PC-3 (cell line): ENCODE data around the gene RGS7BP. TPM values are rescaled to one million over a fixed set of nuclear protein-coding genes. Genes with fewer than 3 reads are reported as not detected.
A peak's percentile ranks its signal among the peaks of the same experiment; 100 is the strongest.

ENCODE experiments used
- ATAC-seq: fragments of 200-7000 bp; cut with Tn5 transposase; 2 replicates; pipeline ENCODE4 v1.9.1; 2020; ENCODE audit warnings: mild to moderate bottlenecking, moderate library complexity
- BruUV-seq: library from RNA; stranded (reverse); fragments of 400-500 nt; replicated peaks from 2 replicates; lab custom pipeline; 2021; lab: Mats Ljungman, UMichigan
- CTCF ChIA-PET: fragments of 300-600 bp; sonication (Branson Sonifier 250); formaldehyde crosslinking; loops from one replicate; lab custom pipeline; 2022; ENCODE audit warnings: antibody characterized with exemption; lab: Charles Lee
- POLR2A ChIA-PET: fragments of 300-600 bp; sonication (Branson Sonifier 250); formaldehyde crosslinking; loops from one replicate; lab custom pipeline; 2022; ENCODE audit warnings: antibody characterized with exemption; ENCODE audit not compliant: unreplicated experiment; lab: Charles Lee
- DNase-seq: peaks from one replicate; pipeline ENCODE4 v3.0.0-alpha.2; 2015
- H2AFZ ChIP-seq: fragments of 300-600 bp; sonication (generic); 2 replicates; pipeline ENCODE4 v1.6.0; 2016; ENCODE audit warnings: antibody characterized with exemption, low read length
- H3F3A ChIP-seq: fragments of 300-600 bp; sonication (generic); one replicate; pipeline ENCODE4 v1.6.0; 2017; ENCODE audit warnings: antibody characterized with exemption, low read length, control low read depth, mild to moderate bottlenecking; ENCODE audit not compliant: unreplicated experiment
- H3K27ac ChIP-seq: fragments of 300-600 bp; sonication (generic); 2 replicates; pipeline ENCODE4 v1.5.1; 2016; ENCODE audit warnings: mild to moderate bottlenecking, low read length
- H3K27me3 ChIP-seq: fragments of 300-600 bp; sonication (generic); 2 replicates; pipeline ENCODE4 v1.6.1; 2016; ENCODE audit warnings: low read length, mixed read lengths
- H3K36me3 ChIP-seq: fragments of 300-600 bp; sonication (generic); 2 replicates; pipeline ENCODE4 v1.6.1; 2016; ENCODE audit warnings: low read depth, mixed run types, low read length, mixed read lengths
- H3K4me1 ChIP-seq: fragments of 300-600 bp; sonication (generic); 2 replicates; pipeline ENCODE4 v1.5.1; 2016; ENCODE audit warnings: low read length; ENCODE audit not compliant: insufficient read depth
- H3K4me2 ChIP-seq: fragments of 300-600 bp; sonication (generic); 2 replicates; pipeline ENCODE4 v1.6.0; 2016; ENCODE audit warnings: low read length
- H3K4me3 ChIP-seq: fragments of 300-600 bp; sonication (generic); 2 replicates; pipeline ENCODE4 v1.5.1; 2016; ENCODE audit warnings: mild to moderate bottlenecking, low read length, mixed read lengths
- H3K79me2 ChIP-seq: fragments of 300-600 bp; sonication (generic); 2 replicates; pipeline ENCODE4 v1.6.1; 2017; ENCODE audit warnings: low read length, mixed read lengths
- H3K9ac ChIP-seq: fragments of 300-600 bp; sonication (generic); 2 replicates; pipeline ENCODE4 v1.6.0; 2016; ENCODE audit warnings: mild to moderate bottlenecking, low read length
- H3K9me2 ChIP-seq: fragments of 300-600 bp; sonication (generic); replicated peaks from 2 replicates; pipeline ENCODE4 v1.6.1; 2016; ENCODE audit warnings: mixed run types, low read length, mixed read lengths
- H3K9me3 ChIP-seq: fragments of 300-600 bp; sonication (generic); 2 replicates; pipeline ENCODE4 v1.6.1; 2016; ENCODE audit warnings: low read length, mixed read lengths
- H4K20me1 ChIP-seq: fragments of 300-600 bp; sonication (generic); 2 replicates; pipeline ENCODE4 v1.6.1; 2016; ENCODE audit warnings: low read length, mixed read lengths
- EZH2 ChIP-seq: fragments of 300-600 bp; sonication (generic); IDR thresholded peaks from one replicate; pipeline ENCODE4 v1.6.1; 2017; ENCODE audit warnings: antibody characterized with exemption, mild to moderate bottlenecking, low read length; ENCODE audit not compliant: unreplicated experiment
- EZH2phosphoT487 ChIP-seq: fragments of 300-600 bp; sonication (generic); IDR thresholded peaks from 2 replicates; pipeline ENCODE4 v1.6.1; 2018; ENCODE audit warnings: mild to moderate bottlenecking, antibody characterized with exemption, low read length, borderline replicate concordance
- intact Hi-C: fragments of 100-400 bp; cut with micrococcal nuclease; formaldehyde crosslinking; loops from 2 replicates; pipeline ENCODE4 v1.9.0; 2023
- total RNA-seq: library from RNA; depleted of rRNA; stranded (reverse); fragments of >200 nt; gene quantifications from 2 replicates; pipeline ENCODE4 v1.2.3, GENCODE V29; 2014
- TF ChIP-seq, protein P1 (sequence below): fragments of 300-600 bp; sonication (generic); conservative IDR thresholded peaks from 2 replicates; pipeline ENCODE4 v1.5.1; 2017; ENCODE audit warnings: antibody characterized with exemption, low read depth, mild to moderate bottlenecking, low read length

Gene RGS7BP
- total RNA-seq, 1 experiment from 2014 or later, result 1.2 TPM

- Histone ChIP-seq H3K27ac (no peak overlapping the region), H3K4me2 (no peak overlapping the region), H2AFZ (no peak overlapping the region), H3K9ac (no peak overlapping the region), H3K4me1 (no peaks in the 10 kb centered on the region), H3F3A (no peaks in the 10 kb centered on the region), H3K4me3 (no peak overlapping the region), H3K36me3 (no peaks in the 10 kb centered on the region), H3K9me3 (no peaks in the 10 kb centered on the region), H4K20me1 (no peaks in the 10 kb centered on the region), H3K27me3 (no peaks in the 10 kb centered on the region), H3K9me2 (no peaks in the 10 kb centered on the region), H3K79me2 (no peaks in the 10 kb centered on the region)
- ChIA-PET POLR2A (no interaction called here), CTCF (interaction anchor here (0.5 to 1.5 kb wide), 4 partner anchors 87 to 247 kb away, joined by 3 to 7 read pairs (median 6); partner anchors contain the start of gene RGS7BP)
- DNase-seq, result no peak
- intact Hi-C loops, result no loop called here
- TF ChIP-seq EZH2phosphoT487, result no peak
- TF ChIP-seq, protein P1, sequence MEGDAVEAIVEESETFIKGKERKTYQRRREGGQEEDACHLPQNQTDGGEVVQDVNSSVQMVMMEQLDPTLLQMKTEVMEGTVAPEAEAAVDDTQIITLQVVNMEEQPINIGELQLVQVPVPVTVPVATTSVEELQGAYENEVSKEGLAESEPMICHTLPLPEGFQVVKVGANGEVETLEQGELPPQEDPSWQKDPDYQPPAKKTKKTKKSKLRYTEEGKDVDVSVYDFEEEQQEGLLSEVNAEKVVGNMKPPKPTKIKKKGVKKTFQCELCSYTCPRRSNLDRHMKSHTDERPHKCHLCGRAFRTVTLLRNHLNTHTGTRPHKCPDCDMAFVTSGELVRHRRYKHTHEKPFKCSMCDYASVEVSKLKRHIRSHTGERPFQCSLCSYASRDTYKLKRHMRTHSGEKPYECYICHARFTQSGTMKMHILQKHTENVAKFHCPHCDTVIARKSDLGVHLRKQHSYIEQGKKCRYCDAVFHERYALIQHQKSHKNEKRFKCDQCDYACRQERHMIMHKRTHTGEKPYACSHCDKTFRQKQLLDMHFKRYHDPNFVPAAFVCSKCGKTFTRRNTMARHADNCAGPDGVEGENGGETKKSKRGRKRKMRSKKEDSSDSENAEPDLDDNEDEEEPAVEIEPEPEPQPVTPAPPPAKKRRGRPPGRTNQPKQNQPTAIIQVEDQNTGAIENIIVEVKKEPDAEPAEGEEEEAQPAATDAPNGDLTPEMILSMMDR, result no peak
- no peak for TF ChIP-seq EZH2
- no TSS peak for BruUV-seq
- no peak for ATAC-seq
Measured at GRCh38 chr5:64594601-64595000, 88.8 kb downstream of the RGS7BP start.

DNA sequence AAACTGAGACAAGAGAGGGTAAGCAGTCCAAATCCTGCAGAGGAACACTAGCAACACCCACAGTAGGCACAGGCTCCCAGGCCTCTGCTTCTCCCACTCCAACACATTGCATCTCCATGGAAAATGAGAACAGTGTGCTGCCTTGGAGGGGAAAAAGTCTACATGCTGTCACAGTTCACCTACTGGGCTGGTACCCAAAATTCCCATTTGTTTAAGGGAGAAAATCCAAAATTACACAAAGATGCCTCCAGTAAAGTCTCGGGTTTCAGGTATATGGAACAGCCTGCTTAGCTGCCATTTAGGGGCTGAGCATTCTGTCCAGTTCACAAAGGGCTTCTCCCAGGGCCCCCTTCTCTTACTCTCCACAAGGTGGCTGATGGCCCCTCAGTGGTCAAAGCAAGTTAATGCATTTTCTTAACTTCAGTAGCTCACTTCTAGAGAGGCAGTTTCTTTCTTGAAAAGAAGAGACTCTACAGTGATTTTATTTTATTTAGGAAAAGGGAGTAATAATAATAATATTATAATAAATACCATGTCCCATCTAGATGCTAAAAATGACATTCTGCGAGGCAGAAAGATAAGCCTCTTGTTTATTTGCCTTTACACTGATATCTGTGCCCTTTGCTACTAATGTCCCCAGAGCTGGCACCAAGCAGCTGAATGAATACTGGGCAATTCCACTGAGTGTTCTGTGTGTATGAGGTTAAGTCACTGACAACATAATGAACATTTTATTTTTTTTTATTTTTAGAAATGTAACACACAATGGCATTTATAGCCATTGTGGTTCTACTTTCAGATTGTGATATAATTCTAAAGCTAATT lies 89.4 kb downstream of the RGS7BP start:
- TF ChIP-seq, protein P1, result peak; percentile 57; the same call in 1 of the 2 replicates
- no peak for TF ChIP-seq EZH2
- H3K27ac ChIP-seq, result no peak overlapping the region
- H3K9ac ChIP-seq, result no peak overlapping the region
- H3K9me2 ChIP-seq, result no peaks in the 10 kb centered on the region
- no peak overlapping the region for H3K4me2 ChIP-seq
- ChIA-PET POLR2A (no interaction called here), CTCF (interaction anchor here (1.0 to 1.5 kb wide), 4 partner anchors 17 to 248 kb away, joined by 3 to 7 read pairs (median 6); partner anchors contain the start of gene RGS7BP)
- intact Hi-C loops, result no loop called here
- H3K4me1 ChIP-seq, result no peaks in the 10 kb centered on the region
- no peaks in the 10 kb centered on the region for H3K27me3 ChIP-seq
- ATAC-seq (peak; percentile 75), DNase-seq (peak; percentile 26)
- no peak overlapping the region for H2AFZ ChIP-seq
- no peaks in the 10 kb centered on the region for H3K79me2 ChIP-seq
- no peaks in the 10 kb centered on the region for H3K36me3 ChIP-seq
- no peaks in the 10 kb centered on the region for H4K20me1 ChIP-seq
- H3F3A ChIP-seq, result no peaks in the 10 kb centered on the region
- H3K9me3 ChIP-seq, result no peaks in the 10 kb centered on the region
- no TSS peak for BruUV-seq
- no peak overlapping the region for H3K4me3 ChIP-seq

DNA sequence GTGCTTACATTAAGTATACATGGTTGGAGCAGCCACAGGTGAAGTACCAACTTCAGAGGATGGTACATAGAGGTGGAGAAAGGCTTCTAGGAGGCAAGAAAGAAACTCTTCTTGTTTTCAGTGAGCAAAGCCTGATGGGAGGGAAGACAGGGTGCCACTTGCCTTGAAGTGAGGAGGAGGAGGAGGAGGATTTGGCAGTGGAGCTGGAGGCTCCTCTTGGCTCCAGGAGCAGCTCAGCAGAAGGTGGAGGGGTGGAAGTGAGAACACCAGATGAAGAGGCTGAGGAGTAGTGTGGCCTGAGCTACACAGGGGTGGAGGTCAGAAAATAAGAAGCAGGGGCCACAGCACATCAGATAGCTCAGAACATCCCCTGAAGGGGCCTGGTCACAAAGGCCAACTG lies 93.4 kb downstream of the RGS7BP start:
- DNase-seq (no peak), ATAC-seq (no peak)
- Histone ChIP-seq H3K4me1 (no peaks in the 10 kb centered on the region), H3K27ac (no peak overlapping the region), H3K9me2 (no peaks in the 10 kb centered on the region), H3K9ac (no peak overlapping the region), H3F3A (no peaks in the 10 kb centered on the region), H3K4me2 (no peak overlapping the region), H4K20me1 (no peaks in the 10 kb centered on the region), H3K27me3 (no peaks in the 10 kb centered on the region), H3K4me3 (no peak overlapping the region), H3K79me2 (no peaks in the 10 kb centered on the region), H2AFZ (no peak overlapping the region), H3K9me3 (no peaks in the 10 kb centered on the region), H3K36me3 (no peaks in the 10 kb centered on the region)
- TF ChIP-seq EZH2 (no peak), EZH2phosphoT487 (no peak)
- TF ChIP-seq, protein P1, result no peak
- POLR2A ChIA-PET, result no interaction called here
- intact Hi-C loops, result no loop called here
- no TSS peak for BruUV-seq
- CTCF ChIA-PET, result no interaction called here
